ENCODE data around the gene MLN. TPM values are rescaled to one million over a fixed set of nuclear protein-coding genes. Genes with fewer than 3 reads are reported as not detected.
A peak's percentile ranks its signal among the peaks of the same experiment; 100 is the strongest.

Gene MLN
- total RNA-seq, 1 experiment from 2014 or later, result not detected

GRCh38 chr6:33781131-33781975 is 22.4 kb downstream of the MLN start:
- in situ Hi-C loops (cut with HindIII; ENCODE audit: low pct_unique_long_range_greater_than_20kb, low sequenced_read_pairs), result no loop called here

GRCh38 chr6:33779895-33780294 is 23.9 kb downstream of the MLN start:
- in situ Hi-C loops (cut with HindIII; ENCODE audit: low pct_unique_long_range_greater_than_20kb, low sequenced_read_pairs), result no loop called here
- no peak for DNase-seq (ENCODE audit: low read depth)

More at GRCh38 chr6:33781131-33781975, 22.4 kb downstream of the MLN start:
- peak; percentile 96 for DNase-seq (ENCODE audit: low read depth)

- in situ Hi-C loops (cut with HindIII; ENCODE audit: low pct_unique_long_range_greater_than_20kb, low sequenced_read_pairs), result no loop called here
- no peak for DNase-seq (ENCODE audit: low read depth)
These were observed 24.5 kb downstream of the MLN start for GRCh38 chr6:33779290-33779689.

GRCh38 chr6:33778444-33779121 is 25.2 kb downstream of the MLN start:
- in situ Hi-C loops (cut with HindIII; ENCODE audit: low pct_unique_long_range_greater_than_20kb, low sequenced_read_pairs), result no loop called here
- DNase-seq (ENCODE audit: low read depth), result no peak

GRCh38 chr6:33777398-33778388 is 26.1 kb downstream of the MLN start:
- DNase-seq (ENCODE audit: low read depth), result peak; percentile 92
- in situ Hi-C loops (cut with HindIII; ENCODE audit: low pct_unique_long_range_greater_than_20kb, low sequenced_read_pairs), result no loop called here

- in situ Hi-C loops (cut with HindIII; ENCODE audit: low pct_unique_long_range_greater_than_20kb, low sequenced_read_pairs), result no loop called here
- no peak for DNase-seq (ENCODE audit: low read depth)
These were observed 27.0 kb downstream of the MLN start for GRCh38 chr6:33776764-33777163.

GRCh38 chr6:33776186-33776585 is 27.6 kb downstream of the MLN start:
- in situ Hi-C loops (cut with HindIII; ENCODE audit: low pct_unique_long_range_greater_than_20kb, low sequenced_read_pairs), result no loop called here

GRCh38 chr6:33774774-33775173 is 29.0 kb downstream of the MLN start:
- in situ Hi-C loops (cut with HindIII; ENCODE audit: low pct_unique_long_range_greater_than_20kb, low sequenced_read_pairs), result no loop called here

More at GRCh38 chr6:33776186-33776585, 27.6 kb downstream of the MLN start:
- DNase-seq (ENCODE audit: low read depth), result no peak

GRCh38 chr6:33772902-33773472 is 30.8 kb downstream of the MLN start:
- no peak for DNase-seq (ENCODE audit: low read depth)
- in situ Hi-C loops (cut with HindIII; ENCODE audit: low pct_unique_long_range_greater_than_20kb, low sequenced_read_pairs), result no loop called here

More at GRCh38 chr6:33774774-33775173, 29.0 kb downstream of the MLN start:
- no peak for DNase-seq (ENCODE audit: low read depth)

- no peak for DNase-seq (ENCODE audit: low read depth)
- in situ Hi-C loops (cut with HindIII; ENCODE audit: low pct_unique_long_range_greater_than_20kb, low sequenced_read_pairs), result no loop called here
These were observed 31.5 kb downstream of the MLN start for GRCh38 chr6:33772082-33772830.

GRCh38 chr6:33771146-33772081 is 32.4 kb downstream of the MLN start:
- peak; percentile 86 for DNase-seq (ENCODE audit: low read depth)
- in situ Hi-C loops (cut with HindIII; ENCODE audit: low pct_unique_long_range_greater_than_20kb, low sequenced_read_pairs), result no loop called here

- in situ Hi-C loops (cut with HindIII; ENCODE audit: low pct_unique_long_range_greater_than_20kb, low sequenced_read_pairs), result no loop called here
These were observed 33.0 kb downstream of the MLN start for GRCh38 chr6:33770833-33771145.

GRCh38 chr6:33770124-33770832 is 33.5 kb downstream of the MLN start:
- no peak for DNase-seq (ENCODE audit: low read depth)
- in situ Hi-C loops (cut with HindIII; ENCODE audit: low pct_unique_long_range_greater_than_20kb, low sequenced_read_pairs), result no loop called here

More at GRCh38 chr6:33770833-33771145, 33.0 kb downstream of the MLN start:
- DNase-seq (ENCODE audit: low read depth), result no peak

GRCh38 chr6:33769248-33769821 is 34.5 kb downstream of the MLN start:
- in situ Hi-C loops (cut with HindIII; ENCODE audit: low pct_unique_long_range_greater_than_20kb, low sequenced_read_pairs), result no loop called here
- DNase-seq (ENCODE audit: low read depth), result no peak

GRCh38 chr6:33768644-33769120 is 35.1 kb downstream of the MLN start:
- peak; percentile 56 for DNase-seq (ENCODE audit: low read depth)
- in situ Hi-C loops (cut with HindIII; ENCODE audit: low pct_unique_long_range_greater_than_20kb, low sequenced_read_pairs), result no loop called here
